H9 (cell line): ENCODE results near the gene SV2C. TPM values are rescaled to one million over a fixed set of nuclear protein-coding genes. Genes with fewer than 3 reads are reported as not detected.
"Not testable (repeated sequence)": the region's sequence is repeated elsewhere in the genome, so short reads cannot be mapped to it uniquely, and the experiment has no call there.

Experiments
- DNase-seq: peaks from one replicate; pipeline ENCODE4 v3.0.0-alpha.2; 2017
- H2AFZ ChIP-seq: one replicate; pipeline ENCODE4 v1.6.1; 2013; ENCODE audit warnings: mild to moderate bottlenecking, low read length, control low read depth, moderate library complexity
- H2AK5ac ChIP-seq: 2 replicates; pipeline ENCODE4 v1.6.1; 2013; ENCODE audit warnings: low read length, control low read depth, mixed read lengths; ENCODE audit not compliant: insufficient read length
- H2BK120ac ChIP-seq: one replicate; pipeline ENCODE4 v1.6.1; 2013; ENCODE audit warnings: low read depth, mild to moderate bottlenecking, low read length, control low read depth, inconsistent platforms; ENCODE audit not compliant: poor library complexity, severe bottlenecking
- H2BK12ac ChIP-seq: 2 replicates; pipeline ENCODE4 v1.6.1; 2013; ENCODE audit warnings: low read length, control low read depth, mixed read lengths, low read depth; ENCODE audit not compliant: insufficient read length
- H2BK15ac ChIP-seq: 2 replicates; pipeline ENCODE4 v1.6.1; 2013; ENCODE audit warnings: low read depth, low read length, control low read depth
- H2BK20ac ChIP-seq: one replicate; pipeline ENCODE4 v1.6.1; 2013; ENCODE audit warnings: low read depth, mild to moderate bottlenecking, low read length, control low read depth, inconsistent platforms; ENCODE audit not compliant: poor library complexity, severe bottlenecking
- H2BK5ac ChIP-seq: 2 replicates; pipeline ENCODE4 v1.6.1; 2013; ENCODE audit warnings: low read length, control low read depth, mixed read lengths; ENCODE audit not compliant: insufficient read length
- H3K14ac ChIP-seq: 2 replicates; pipeline ENCODE4 v1.6.1; 2013; ENCODE audit warnings: low read length, control low read depth; ENCODE audit not compliant: insufficient read depth
- H3K18ac ChIP-seq: 2 replicates; pipeline ENCODE4 v1.6.1; 2013; ENCODE audit warnings: low read depth, mild to moderate bottlenecking, mixed read lengths, low read length, control low read depth; ENCODE audit not compliant: insufficient read length
- H3K23ac ChIP-seq: 2 replicates; pipeline ENCODE4 v1.6.1; 2013; ENCODE audit warnings: low read length, control low read depth, mixed read lengths, low read depth; ENCODE audit not compliant: insufficient read length
- H3K23me2 ChIP-seq: 2 replicates; pipeline ENCODE4 v1.6.1; 2013; ENCODE audit warnings: low read depth, mild to moderate bottlenecking, mixed read lengths, low read length, control low read depth; ENCODE audit not compliant: insufficient read length, poor library complexity, severe bottlenecking
- H3K27ac ChIP-seq: 2 replicates; pipeline ENCODE4 v1.5.1; 2013; ENCODE audit warnings: low read length, control low read depth, mixed read lengths, low read depth; ENCODE audit not compliant: insufficient read length
- H3K27me3 ChIP-seq: 2 replicates; pipeline ENCODE4 v1.6.1; 2013; ENCODE audit warnings: low read length, control low read depth, inconsistent platforms; ENCODE audit not compliant: insufficient read depth
- H3K4ac ChIP-seq: 2 replicates; pipeline ENCODE4 v1.6.1; 2013; ENCODE audit warnings: low read depth, mild to moderate bottlenecking, control low read depth, inconsistent platforms, low read length, moderate library complexity
- H3K4me1 ChIP-seq: 2 replicates; pipeline ENCODE4 v1.6.1; 2013; ENCODE audit warnings: low read length, control low read depth, inconsistent platforms; ENCODE audit not compliant: insufficient read depth
- H3K4me2 ChIP-seq: 2 replicates; pipeline ENCODE4 v1.6.1; 2013; ENCODE audit warnings: low read length, control low read depth, mixed read lengths; ENCODE audit not compliant: insufficient read length, insufficient read depth
- H3K56ac ChIP-seq: 2 replicates; pipeline ENCODE4 v1.6.1; 2013; ENCODE audit warnings: low read depth, mild to moderate bottlenecking, mixed read lengths, low read length, control low read depth; ENCODE audit not compliant: insufficient read length
- H3K79me1 ChIP-seq: 2 replicates; pipeline ENCODE4 v1.6.1; 2013; ENCODE audit warnings: low read depth, mild to moderate bottlenecking, moderate library complexity, low read length, control low read depth, inconsistent platforms; ENCODE audit not compliant: insufficient read depth, poor library complexity, severe bottlenecking
- H3K79me2 ChIP-seq: 2 replicates; pipeline ENCODE4 v1.6.1; 2013; ENCODE audit warnings: low read length, control low read depth, inconsistent platforms; ENCODE audit not compliant: insufficient read depth
- H3K9ac ChIP-seq: 2 replicates; pipeline ENCODE4 v1.6.1; 2013; ENCODE audit warnings: low read length, control low read depth, mixed read lengths; ENCODE audit not compliant: insufficient read length; ENCODE audit errors: extremely low read depth
- H3K9me3 ChIP-seq: one replicate; pipeline ENCODE4 v1.6.1; 2013; ENCODE audit warnings: low read depth, low read length, inconsistent platforms; ENCODE audit not compliant: control insufficient read depth
- H3T11ph ChIP-seq: one replicate; pipeline ENCODE4 v1.6.1; 2013; ENCODE audit warnings: mild to moderate bottlenecking, low read length, control low read depth, inconsistent platforms
- H4K20me1 ChIP-seq: one replicate; pipeline ENCODE4 v1.6.1; 2013; ENCODE audit not compliant: control insufficient read depth, insufficient read length, insufficient read depth
- H4K5ac ChIP-seq: 2 replicates; pipeline ENCODE4 v1.6.1; 2013; ENCODE audit warnings: low read depth, mild to moderate bottlenecking, mixed read lengths, low read length, control low read depth; ENCODE audit not compliant: insufficient read length
- H4K8ac ChIP-seq: replicated peaks from 2 replicates; pipeline ENCODE4 v1.6.1; 2013; ENCODE audit warnings: low read length, control low read depth, mixed read lengths, low read depth; ENCODE audit not compliant: insufficient read length
- H4K91ac ChIP-seq: 2 replicates; pipeline ENCODE4 v1.6.1; 2013; ENCODE audit warnings: low read depth, mild to moderate bottlenecking, moderate library complexity, mixed read lengths, low read length, control low read depth; ENCODE audit not compliant: insufficient read length
- H3K27ac Mint-ChIP-seq, 3 experiments: 2 replicates in 2 of 3; 3 replicates in 1 of 3; pipeline ENCODE4 v1.8.0; 2020 to 2021; ENCODE audit warnings: mixed read lengths in 3 of 3, mild to moderate bottlenecking in 1 of 3, moderate library complexity in 1 of 3
- H3K27me3 Mint-ChIP-seq: 2 replicates; pipeline ENCODE4 v1.8.0; 2021; ENCODE audit warnings: low read depth, mild to moderate bottlenecking, moderate library complexity, mixed read lengths
- H3K36me3 Mint-ChIP-seq, 3 experiments: 2 replicates in 2 of 3; 3 replicates in 1 of 3; pipeline ENCODE4 v1.8.0; 2020 to 2021; ENCODE audit warnings: low read depth in 3 of 3, mixed read lengths in 3 of 3; ENCODE audit not compliant: insufficient read depth in 1 of 3
- H3K4me1 Mint-ChIP-seq, 2 experiments: 2 replicates each; pipeline ENCODE4 v1.8.0; 2020; ENCODE audit warnings: mixed read lengths in 2 of 2
- H3K4me3 Mint-ChIP-seq, 2 experiments: 2 replicates in 1 of 2; 3 replicates in 1 of 2; pipeline ENCODE4 v1.8.0; 2020 to 2021; ENCODE audit warnings: mild to moderate bottlenecking in 2 of 2, mixed read lengths in 2 of 2, moderate library complexity in 1 of 2
- H3K9me3 Mint-ChIP-seq, 2 experiments: 2 replicates in 1 of 2; 3 replicates in 1 of 2; pipeline ENCODE4 v1.8.0; 2020; ENCODE audit warnings: mild to moderate bottlenecking in 2 of 2, mixed read lengths in 2 of 2, moderate library complexity in 1 of 2
- CTCF ChIP-seq: fragments of 200-600 bp; sonication (generic); conservative IDR thresholded peaks from 3 replicates; pipeline ENCODE4 v1.8.0; 2021; ENCODE audit warnings: antibody characterized with exemption, mild to moderate bottlenecking
- WGBS: extraction: QIAGEN DNeasy Blood & Tissue Kit; methylation state at CpG from one replicate; pipeline ENCODE4 v1.1.7; 2013; ENCODE audit warnings: missing lambda C conversion rate, low lambda C conversion rate, mixed read lengths; ENCODE audit not compliant: insufficient read length; ENCODE audit errors: extremely low coverage; 5-methylcytosine and 5-hydroxymethylcytosine counted together
- total RNA-seq: library from RNA; stranded (reverse); gene quantifications from 2 replicates; pipeline ENCODE4 v1.2.1, GENCODE V29; 2021

SV2C gene
- total RNA-seq, 1 experiment from 2014 or later, result 0.09 TPM

DNA sequence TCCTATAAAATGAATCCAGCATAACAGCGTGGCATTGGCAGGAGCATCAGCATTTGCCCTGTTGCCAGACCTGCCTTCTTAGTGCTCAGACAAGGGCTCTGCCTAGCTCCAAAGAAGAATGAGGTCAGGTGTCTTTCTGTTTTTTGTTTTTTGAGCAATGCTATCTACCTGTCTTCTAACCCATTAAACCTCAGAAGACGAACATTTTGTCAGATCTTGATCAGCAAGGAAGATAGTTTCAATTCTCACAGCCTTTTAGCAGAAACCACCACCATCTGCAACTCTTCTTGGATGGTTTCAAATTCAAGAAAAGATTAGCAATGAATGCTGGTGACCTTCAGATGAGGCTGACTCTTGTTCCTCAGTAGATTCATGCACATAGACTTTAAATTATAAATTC is 216.4 kb downstream of the SV2C start:
- no peak for TF ChIP-seq CTCF
- Histone ChIP-seq H3K23ac (no peak overlapping the region), H3K14ac (no peak overlapping the region), H4K5ac (no peak overlapping the region), H2BK5ac (no peak overlapping the region), H4K91ac (no peak overlapping the region), H3K27ac (no peak overlapping the region), H3K9ac (no peak overlapping the region), H3K9me3 (no peaks in the 10 kb centered on the region), H2BK20ac (no peak overlapping the region), H3K79me2 (no peaks in the 10 kb centered on the region), H2BK12ac (no peak overlapping the region), H3T11ph (no peak overlapping the region), H4K20me1 (no peaks in the 10 kb centered on the region), H3K56ac (no peak overlapping the region), H3K4ac (no peak overlapping the region), H2BK120ac (no peak overlapping the region), H2AK5ac (no peak overlapping the region), H3K79me1 (no peaks in the 10 kb centered on the region), H3K27me3 (no peaks in the 10 kb centered on the region), H2BK15ac (no peak overlapping the region), H2AFZ (no peak overlapping the region), H3K4me2 (no peak overlapping the region), H4K8ac (no peak overlapping the region), H3K23me2 (no peaks in the 10 kb centered on the region), H3K4me1 (peaks cover 2% of the 10 kb centered on the region), H3K18ac (no peak overlapping the region)
- H3K9me3 Mint-ChIP-seq, result no peaks in the 10 kb centered on the region
- no peaks in the 10 kb centered on the region for H3K36me3 Mint-ChIP-seq
- peaks cover 13 to 21% of the 10 kb centered on the region in 2 experiments for H3K4me1 Mint-ChIP-seq
- no peak overlapping the region for H3K4me3 Mint-ChIP-seq
- H3K27me3 Mint-ChIP-seq, result peaks cover 1% of the 10 kb centered on the region
- no CpG with 5 or more reads among the region's 2 CpGs for WGBS
- DNase-seq, result no peak
- H3K27ac Mint-ChIP-seq, result no peak overlapping the region

DNA sequence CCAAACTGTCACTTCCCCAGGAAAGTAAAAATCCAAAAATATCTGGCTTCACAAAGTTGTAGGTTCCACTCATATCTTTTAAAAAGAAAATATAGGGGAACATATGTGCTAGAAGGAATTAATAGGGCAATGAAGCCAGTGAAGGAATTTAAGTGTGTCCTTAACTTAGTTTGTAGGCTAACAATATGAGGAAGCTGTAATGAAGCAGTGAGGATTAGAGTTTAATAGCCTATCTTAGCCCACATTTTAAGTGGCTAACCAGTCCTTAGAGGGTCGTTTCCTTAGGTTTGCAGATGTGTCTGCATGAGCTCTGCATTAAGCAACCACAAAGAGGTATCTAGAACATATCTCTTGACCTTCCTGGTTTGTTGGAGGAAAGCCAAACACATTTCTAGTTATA is 218.7 kb downstream of the SV2C start:
- not testable (repeated sequence) for H2BK20ac ChIP-seq, H4K91ac ChIP-seq, H3K79me1 ChIP-seq, H3K9ac ChIP-seq, H3K27ac Mint-ChIP-seq, H3K9me3 Mint-ChIP-seq, H2BK15ac ChIP-seq, H2BK120ac ChIP-seq, H3T11ph ChIP-seq, H3K4me1 ChIP-seq, H3K23ac ChIP-seq, H4K8ac ChIP-seq, H3K27me3 Mint-ChIP-seq, H3K18ac ChIP-seq, H3K4me1 Mint-ChIP-seq, H3K9me3 ChIP-seq, H3K56ac ChIP-seq, H2BK12ac ChIP-seq, H2BK5ac ChIP-seq, H3K14ac ChIP-seq, H3K23me2 ChIP-seq, DNase-seq, H2AK5ac ChIP-seq, H3K4ac ChIP-seq, H3K36me3 Mint-ChIP-seq, H3K4me3 Mint-ChIP-seq, H4K5ac ChIP-seq, H3K4me2 ChIP-seq, H3K27me3 ChIP-seq, H3K79me2 ChIP-seq, H4K20me1 ChIP-seq, H3K27ac ChIP-seq, H2AFZ ChIP-seq
- no CpG with 5 or more reads among the region's 1 CpG for WGBS
